Activated CD8-positive, alpha-beta memory T cell treated with anti-CD3 and anti-CD28 coated beads, Interleukin-2, amount 50 U/mL, for 1 hour (primary cell): ENCODE results near the gene UPK3B.
A peak's percentile ranks its signal among the peaks of the same experiment; 100 is the strongest.
"Not testable (repeated sequence)": the region's sequence is repeated elsewhere in the genome, so short reads cannot be mapped to it uniquely, and the experiment has no call there.

Source experiments
- DNase-seq: peaks from one replicate; pipeline ENCODE4 v3.0.0-alpha.2; 2020; ENCODE audit errors: extremely low read depth

UPK3B gene

DNA sequence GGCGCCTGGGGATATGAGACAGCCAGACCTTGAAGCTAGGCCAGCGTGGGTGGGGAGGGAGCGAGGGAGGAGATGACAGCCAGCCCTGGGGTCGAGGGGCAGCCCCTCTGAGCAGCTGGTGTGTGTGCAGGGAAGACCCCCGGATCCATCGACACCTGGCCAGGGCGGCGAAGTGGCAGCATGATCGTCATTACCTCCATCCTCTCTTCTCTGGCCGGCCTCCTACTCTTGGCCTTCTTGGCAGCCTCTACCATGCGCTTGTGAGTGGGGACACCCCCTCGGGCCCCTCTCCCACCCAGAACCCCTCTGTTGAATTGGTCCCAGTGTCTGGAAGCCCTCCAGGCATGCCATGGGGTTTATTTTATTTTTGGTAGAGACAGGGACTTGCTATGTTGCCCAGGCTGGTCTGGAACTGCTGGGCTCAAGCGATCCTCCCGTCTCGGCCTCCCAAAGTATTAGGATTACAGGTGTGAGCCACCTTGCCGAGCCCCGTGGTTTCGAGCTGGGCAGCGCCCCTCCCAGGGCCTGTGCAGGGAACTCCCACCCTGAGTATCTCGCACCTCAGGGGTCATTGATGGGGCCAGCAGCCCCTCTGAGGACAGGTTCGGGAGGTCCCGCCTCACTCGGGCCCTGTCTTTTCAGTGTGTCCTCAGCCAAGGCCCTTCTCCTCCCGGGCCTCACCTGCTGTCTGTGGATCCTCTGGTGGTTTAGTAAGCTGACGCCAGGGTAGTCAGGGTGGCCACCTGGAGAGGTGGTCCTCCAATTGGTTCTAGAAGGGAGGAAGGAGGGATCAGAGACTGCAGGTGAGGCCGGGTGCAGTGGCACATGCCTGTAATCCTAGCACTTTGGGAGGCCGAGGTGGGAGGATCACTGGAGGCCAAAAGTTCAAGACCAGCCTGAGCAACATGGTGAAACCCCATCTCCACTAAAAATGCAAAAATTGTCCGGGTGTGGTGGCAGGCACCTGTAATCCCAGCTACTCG lies 3.8 kb downstream of the UPK3B start:
- DNase-seq: no peak

DNA sequence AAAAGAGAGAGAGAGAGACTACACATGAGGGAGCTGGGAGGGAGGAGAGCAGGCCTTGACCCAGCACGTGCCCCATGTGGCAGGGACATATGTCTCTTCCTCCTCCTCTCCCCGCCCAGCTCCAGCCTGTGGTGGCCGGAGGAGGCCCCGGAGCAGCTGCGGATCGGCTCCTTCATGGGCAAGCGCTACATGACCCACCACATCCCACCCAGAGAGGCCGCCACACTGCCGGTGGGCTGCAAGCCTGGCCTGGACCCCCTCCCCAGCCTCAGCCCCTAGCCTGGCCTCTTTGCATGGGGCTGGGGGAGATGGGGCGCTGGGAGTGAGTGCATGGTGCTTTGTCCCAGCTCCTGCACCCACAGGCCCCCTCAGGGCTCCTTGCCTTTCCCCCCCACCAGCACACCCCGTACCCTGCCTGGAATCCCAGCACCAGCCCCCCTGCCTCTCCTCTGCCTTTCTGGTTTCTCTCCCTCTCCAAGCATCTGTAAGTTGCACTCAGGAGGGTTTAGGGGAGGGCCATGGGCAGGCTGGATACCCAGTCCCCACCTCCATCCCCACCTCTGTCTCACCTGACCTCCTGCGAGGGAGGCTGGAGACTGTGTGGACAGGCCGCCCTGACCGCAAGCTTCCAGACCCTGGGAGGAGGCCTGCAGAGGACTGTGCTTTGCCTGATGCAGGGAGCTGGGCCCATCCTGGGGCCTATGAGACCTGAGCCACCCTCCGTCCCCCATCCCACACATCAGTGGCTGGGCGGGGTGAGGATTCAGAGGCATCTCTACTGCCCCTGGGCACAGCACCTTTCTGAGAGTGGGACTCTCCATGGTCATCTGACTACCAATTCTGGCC lies 4.8 kb downstream of the UPK3B start:
- DNase-seq: no peak

DNA sequence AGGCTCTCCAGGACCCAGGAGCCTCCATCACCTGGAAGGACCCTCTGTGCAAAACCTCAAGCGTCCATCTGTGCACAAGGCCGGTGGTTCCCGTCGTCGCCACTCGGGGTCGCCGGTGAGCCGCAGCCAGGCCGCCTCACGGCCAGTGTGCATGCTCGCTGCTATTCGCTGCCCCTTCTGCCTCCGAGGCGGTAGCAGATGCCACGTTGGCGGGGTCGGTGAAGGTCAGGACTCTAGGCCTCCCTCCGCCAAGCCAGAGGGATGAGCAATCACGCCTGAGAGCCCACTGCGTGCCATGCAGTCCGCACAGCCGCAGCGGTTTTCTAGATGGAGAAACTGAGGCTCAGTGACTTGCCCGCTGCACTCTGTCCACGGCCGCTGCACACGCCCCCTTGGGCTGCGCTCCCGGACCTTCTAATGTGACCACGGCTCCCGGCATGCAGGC lies 5.7 kb downstream of the UPK3B start:
- no peak for DNase-seq

DNA sequence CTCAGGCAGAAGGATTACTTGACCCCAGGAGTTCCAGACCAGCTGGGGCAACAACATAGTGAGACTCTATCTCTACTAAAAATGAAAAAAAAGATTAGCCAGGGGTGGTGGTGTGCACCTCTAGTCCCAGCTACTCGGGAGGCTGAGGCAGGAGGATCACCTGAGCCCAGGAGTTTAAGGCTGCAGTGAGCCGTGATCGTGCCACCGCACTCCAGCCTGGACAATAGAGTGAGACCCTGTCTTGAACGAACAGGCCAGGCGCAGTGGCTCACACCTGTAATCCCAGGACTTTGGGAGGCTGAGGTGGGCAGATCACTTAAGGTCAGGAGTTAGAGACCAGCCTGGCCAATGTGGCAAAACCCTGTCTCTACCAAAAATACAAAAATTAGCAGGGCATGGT lies 6.6 kb downstream of the UPK3B start:
- DNase-seq: not testable (repeated sequence)

DNA sequence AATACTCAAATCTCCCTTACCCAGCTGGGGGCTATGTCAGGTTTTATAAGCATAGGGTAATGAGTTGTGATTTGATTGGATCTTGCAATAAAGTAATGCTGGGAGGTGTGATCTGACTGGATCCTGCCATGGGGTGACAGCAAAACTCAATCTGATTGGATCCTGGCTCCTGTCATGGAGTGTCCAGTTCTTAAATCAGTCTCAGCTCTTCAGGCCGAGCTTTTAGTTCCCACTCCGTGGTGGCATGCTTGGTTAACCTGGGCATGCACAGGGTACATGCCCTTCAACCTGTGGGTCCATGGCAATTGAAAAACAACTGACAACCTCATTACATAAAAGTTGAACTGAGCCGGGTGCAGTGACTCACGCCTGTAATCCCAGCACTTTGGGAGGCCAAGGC lies 15.8 kb downstream of the UPK3B start:
- not testable (repeated sequence) for DNase-seq

DNA sequence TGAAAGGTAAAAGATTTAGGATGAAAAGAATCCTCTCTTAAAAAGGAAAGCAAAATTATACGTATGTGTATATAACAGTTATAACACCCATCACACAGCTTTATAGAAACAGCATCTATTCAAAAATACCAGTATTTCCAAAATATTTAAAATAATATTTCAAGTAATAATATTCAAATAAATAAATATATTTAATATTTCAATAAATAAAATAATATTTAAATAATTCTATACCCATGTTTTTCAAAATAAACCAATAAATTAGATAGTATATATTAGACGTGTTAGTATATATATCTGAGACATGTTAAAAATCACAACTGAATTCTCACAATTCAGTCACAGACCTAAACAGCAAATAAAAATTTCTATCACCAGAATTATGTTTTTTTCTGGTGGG lies 21.3 kb downstream of the UPK3B start:
- not testable (repeated sequence) for DNase-seq

DNA sequence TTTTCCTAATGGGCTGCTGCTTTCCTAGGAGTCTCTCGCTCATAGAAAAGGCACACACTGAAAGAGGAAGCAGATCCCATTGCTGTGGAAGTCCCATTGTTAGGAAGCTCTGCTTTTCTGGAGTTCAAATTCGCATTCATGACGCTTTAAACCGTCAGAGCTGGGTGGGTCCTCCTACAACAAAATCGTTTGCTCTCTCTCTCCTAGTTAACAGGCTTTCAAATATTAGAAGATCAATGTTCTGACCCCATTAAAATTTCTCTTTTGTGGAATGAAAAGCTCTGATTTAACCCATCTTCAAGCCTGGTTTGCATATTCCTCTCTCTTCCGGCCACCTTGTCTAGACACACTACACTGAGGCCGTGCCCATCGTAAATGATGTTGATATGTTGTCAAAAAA lies 32.8 kb downstream of the UPK3B start, which contains the start of gene SPDYE16:
Gene SPDYE16, minus strand, starts transcription at position 101 of the 400 bp plus-strand sequence. CDS start 1,838 bp downstream, outside the sequence.
- not testable (repeated sequence) for DNase-seq

DNA sequence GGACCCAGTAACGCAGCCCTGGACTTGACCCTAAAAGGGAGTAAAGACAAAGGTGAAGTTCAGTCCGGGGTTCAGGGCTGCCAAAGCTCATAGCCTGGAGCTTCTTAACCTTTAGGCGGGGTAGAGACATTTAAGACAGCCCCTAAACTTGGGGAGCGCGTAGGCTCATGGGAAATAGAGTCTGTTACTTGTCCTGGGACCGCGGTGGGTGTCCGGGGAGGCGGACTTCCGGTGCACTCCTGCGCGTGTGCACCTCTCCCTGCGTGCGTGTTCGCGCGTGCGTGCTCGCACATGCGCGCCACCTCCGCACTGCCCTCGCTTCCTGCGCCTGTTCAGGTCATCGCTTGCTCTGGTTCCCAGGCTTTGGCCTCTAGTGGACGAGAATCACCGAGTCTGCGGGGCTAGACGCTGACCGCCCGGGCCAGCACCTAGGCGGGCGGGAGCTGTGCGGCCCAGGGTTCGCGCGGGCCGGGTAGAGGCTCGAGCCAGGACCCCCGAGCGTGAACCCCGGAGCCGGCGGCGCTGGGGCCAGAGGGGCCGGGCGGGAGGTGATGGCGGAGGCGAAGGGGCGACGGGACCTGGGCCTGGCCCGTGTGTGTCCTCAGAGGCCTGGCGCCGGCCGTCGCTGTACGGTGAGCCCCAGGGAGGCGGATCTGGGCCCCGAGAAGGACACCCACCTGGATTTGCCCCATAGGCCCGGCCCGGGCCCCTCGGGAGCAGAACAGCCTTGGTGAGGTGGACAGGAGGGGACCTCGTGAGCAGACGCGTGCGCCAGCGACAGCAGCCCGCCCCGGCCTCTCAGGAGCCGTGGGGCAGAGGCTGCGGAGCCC lies 38.9 kb downstream of the UPK3B start:
- peak; percentile 65 for DNase-seq

DNA sequence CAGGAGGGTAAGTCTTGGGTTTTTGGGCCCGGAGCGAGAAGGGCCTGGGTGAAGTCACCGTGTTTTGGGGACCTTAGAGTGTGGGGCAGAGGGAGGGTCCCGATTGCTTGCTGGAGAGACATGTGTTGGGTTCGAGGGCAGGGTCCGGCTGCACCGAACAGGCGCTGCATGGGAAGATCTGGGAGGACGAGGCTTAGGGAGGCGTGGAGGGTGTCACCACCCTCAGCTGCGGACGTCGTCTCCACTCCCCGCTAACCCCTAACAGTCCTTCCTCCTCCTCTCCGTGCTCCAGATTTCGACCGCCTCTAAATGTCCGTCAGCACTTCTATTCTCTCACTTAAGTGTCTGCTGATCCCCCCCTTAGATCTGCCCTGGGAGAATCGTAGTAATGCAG lies 39.5 kb downstream of the UPK3B start:
- DNase-seq: not testable (repeated sequence)

DNA sequence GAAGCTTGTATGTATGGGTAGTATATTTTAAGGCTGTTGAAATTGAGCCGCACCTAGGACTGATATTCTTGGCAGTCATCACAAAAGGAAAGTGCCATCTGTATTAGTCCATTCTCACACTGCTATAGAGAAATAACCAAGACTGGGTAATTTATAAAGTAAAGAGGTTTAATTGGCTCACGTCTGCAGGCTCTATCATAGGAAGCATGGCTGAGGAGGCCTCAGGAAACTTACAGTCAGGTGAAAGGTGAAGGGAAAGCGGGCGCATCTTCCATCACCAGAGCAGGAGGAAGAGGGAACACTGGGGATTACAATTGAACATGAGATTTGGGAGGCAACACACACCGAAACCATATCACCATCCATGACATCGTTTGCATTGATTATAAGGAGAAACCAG lies 41.6 kb downstream of the UPK3B start:
- not testable (repeated sequence) for DNase-seq

DNA sequence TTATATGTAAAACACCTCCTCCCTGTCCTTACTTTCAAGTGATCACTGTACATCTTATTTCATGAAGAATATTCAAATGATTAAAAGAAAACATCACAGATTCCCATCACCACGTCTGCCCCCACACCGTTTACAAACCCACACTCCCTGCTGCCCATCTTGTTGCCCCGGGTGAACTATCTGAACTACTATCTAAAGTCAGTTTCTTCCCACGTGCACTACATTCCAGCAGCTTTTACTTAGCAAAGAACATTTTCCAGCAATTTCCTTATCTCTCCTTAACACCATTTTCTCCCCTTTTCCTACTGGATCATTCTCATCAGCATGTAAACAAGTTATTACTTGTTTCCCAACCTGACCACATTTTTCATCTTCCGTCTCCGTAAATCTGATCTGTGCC lies 49.3 kb downstream of the UPK3B start:
- DNase-seq: not testable (repeated sequence)

DNA sequence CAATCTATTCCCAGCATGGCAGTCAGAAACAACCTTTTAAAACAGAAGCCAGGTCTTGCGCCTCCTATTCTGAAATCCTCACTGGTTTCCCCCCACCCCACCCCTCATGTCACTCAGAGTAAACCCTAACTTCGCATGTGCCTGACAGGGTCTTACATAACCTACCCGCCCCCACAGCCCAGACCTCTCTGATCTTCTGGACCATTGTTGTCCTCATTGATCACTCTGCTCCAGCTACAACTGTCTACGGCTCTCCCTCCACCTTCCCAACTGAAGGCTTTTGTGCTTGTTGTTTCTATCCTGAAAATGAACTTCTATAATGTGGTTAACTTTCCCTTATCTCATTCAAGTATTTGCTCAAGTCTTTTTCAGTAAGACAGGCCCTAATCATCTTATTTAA lies 49.8 kb downstream of the UPK3B start:
- not testable (repeated sequence) for DNase-seq

DNA sequence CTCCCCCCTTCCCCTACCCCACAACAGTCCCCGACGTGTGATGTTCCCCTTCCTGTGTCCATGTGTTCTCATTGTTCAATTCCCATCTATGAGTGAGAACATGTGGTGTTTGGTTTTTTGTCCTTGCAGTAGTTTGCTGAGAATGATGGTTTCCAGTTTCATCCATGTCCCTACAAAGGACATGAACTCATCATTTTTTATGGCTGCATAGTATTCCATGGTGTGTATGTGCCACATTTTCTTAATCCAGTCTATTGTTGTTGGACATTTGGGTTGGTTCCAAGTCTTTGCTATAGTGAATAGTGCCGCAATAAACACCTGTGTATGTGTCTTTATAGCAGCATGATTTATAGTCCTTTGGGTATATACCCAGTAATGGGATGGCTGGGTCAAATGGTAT lies 51.0 kb downstream of the UPK3B start:
- DNase-seq: not testable (repeated sequence)

DNA sequence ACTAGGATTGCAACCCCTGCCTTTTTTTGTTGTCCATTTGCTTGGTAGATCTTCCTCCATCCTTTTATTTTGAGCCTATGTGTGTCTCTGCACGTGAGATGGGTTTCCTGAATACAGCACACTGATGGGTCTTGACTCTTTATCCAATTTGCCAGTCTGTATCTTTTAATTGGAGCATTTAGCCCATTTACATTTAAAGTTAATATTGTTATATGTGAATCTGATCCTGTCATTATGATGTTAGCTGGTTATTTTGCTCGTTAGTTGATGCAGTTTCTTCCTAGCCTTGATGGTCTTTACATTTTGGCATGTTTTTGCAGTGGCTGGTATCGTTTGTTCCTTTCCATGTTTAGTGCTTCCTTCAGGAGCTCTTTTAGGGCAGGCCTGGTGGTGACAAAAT lies 54.6 kb downstream of the UPK3B start:
- not testable (repeated sequence) for DNase-seq
